ENCODE measurements around the gene URGCP.

Gene URGCP

GRCh38 chr7:43856316-43856715, 50.1 kb downstream of the URGCP start:
- no peak for TF ChIP-seq POLR2A (IDR thresholded peaks at IDR 0.05; ENCODE audit: extremely low read depth, insufficient read length)
- no peak for TF ChIP-seq MYC (IDR thresholded peaks at IDR 0.05; ENCODE audit: low read depth, low read length)
- TF ChIP-seq MAX (IDR thresholded peaks at IDR 0.05; ENCODE audit: low read depth, low read length): no peak
- TF ChIP-seq, protein P1, sequence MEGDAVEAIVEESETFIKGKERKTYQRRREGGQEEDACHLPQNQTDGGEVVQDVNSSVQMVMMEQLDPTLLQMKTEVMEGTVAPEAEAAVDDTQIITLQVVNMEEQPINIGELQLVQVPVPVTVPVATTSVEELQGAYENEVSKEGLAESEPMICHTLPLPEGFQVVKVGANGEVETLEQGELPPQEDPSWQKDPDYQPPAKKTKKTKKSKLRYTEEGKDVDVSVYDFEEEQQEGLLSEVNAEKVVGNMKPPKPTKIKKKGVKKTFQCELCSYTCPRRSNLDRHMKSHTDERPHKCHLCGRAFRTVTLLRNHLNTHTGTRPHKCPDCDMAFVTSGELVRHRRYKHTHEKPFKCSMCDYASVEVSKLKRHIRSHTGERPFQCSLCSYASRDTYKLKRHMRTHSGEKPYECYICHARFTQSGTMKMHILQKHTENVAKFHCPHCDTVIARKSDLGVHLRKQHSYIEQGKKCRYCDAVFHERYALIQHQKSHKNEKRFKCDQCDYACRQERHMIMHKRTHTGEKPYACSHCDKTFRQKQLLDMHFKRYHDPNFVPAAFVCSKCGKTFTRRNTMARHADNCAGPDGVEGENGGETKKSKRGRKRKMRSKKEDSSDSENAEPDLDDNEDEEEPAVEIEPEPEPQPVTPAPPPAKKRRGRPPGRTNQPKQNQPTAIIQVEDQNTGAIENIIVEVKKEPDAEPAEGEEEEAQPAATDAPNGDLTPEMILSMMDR (IDR thresholded peaks at IDR 0.05; ENCODE audit: low read depth, low read length): no peak
- DNase-seq (ENCODE audit: low read depth): no peak
- H3K4me3 ChIP-seq (ENCODE audit: low read depth, low read length): no peak overlapping the region

DNA sequence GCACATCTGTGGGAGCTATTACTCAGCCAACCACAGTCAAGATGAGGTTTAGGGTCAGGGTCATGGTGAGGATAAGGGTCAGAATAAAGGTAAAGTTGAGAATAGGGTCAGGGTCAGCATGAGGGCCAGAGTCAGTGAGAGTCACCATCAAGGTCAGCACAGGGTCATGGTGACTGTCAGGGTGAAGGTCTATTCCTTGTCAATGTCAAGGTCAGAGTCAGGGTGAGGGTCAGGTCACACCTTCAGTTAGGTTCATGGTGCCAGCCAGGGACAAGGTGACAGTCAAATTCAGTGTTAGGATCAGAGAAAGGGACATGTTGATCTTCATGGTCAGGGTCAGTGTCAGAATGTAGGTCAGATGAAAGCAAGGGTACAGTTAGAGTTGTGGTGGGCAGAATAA, 51.2 kb downstream of the URGCP start:
- no peak for TF ChIP-seq MYC (IDR thresholded peaks at IDR 0.05; ENCODE audit: low read depth, low read length)
- TF ChIP-seq POLR2A (IDR thresholded peaks at IDR 0.05; ENCODE audit: extremely low read depth, insufficient read length): no peak
- no peak for TF ChIP-seq MAX (IDR thresholded peaks at IDR 0.05; ENCODE audit: low read depth, low read length)
- TF ChIP-seq, protein P1 (IDR thresholded peaks at IDR 0.05; ENCODE audit: low read depth, low read length): no peak
- no peak overlapping the region for H3K4me3 ChIP-seq (ENCODE audit: low read depth, low read length)
- DNase-seq (ENCODE audit: low read depth): no peak

- DNase-seq (ENCODE audit: low read depth): no peak
- H3K4me3 ChIP-seq (ENCODE audit: low read depth, low read length): no peak overlapping the region
- TF ChIP-seq MAX (IDR thresholded peaks at IDR 0.05; ENCODE audit: low read depth, low read length): no peak
Measured at GRCh38 chr7:43851805-43852204, 54.6 kb downstream of the URGCP start.

DNA sequence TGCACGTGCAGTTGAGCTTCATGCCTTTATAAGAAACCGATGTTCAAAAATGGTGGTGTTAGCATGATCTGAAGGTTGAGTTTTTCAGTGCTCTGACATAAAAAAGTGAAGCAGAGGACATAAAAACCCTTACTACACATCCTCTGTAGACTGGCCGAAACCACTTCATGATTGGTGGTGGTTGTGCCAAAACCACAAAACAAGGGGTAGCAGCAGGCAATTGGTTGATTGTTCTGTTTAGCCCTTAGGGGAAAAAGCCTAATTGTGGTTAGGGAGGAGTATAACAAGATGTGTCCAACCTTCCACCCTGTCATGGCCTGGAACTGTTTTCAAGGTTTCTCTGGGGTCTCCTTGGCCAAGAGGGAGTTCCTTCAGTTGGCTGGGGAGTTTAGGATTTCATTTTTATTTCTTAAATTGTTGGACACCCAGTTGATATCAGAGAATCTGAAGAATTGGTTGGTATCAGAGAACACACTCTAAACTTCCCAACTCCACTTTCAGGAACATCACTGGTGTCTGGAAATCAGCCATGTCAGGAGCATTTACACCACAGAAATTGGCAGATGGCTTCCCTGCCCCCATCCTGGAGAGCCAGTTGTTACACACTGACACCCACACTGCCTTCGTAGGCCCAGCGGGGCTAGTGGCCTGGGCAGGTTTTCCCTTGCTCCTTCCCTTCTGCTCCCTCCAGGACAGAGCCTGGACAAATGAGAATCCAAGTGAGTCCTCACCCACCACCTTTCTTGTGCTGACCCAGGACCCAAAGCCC, 55.9 kb downstream of the URGCP start:
- TF ChIP-seq POLR2A (IDR thresholded peaks at IDR 0.05; ENCODE audit: extremely low read depth, insufficient read length) (no peak), MAX (IDR thresholded peaks at IDR 0.05; ENCODE audit: low read depth, low read length) (0 out of 2 replicates have a peak, but pooled peaks have one; percentile 2)
- no peak overlapping the region for H3K4me3 ChIP-seq (ENCODE audit: low read depth, low read length)
- peak; percentile 90 for DNase-seq (ENCODE audit: low read depth)

GRCh38 chr7:43849047-43849446, 57.3 kb downstream of the URGCP start:
- TF ChIP-seq, protein P1 (IDR thresholded peaks at IDR 0.05; ENCODE audit: low read depth, low read length): no peak
- TF ChIP-seq MYC (IDR thresholded peaks at IDR 0.05; ENCODE audit: low read depth, low read length): no peak
- TF ChIP-seq POLR2A (IDR thresholded peaks at IDR 0.05; ENCODE audit: extremely low read depth, insufficient read length): no peak
- TF ChIP-seq MAX (IDR thresholded peaks at IDR 0.05; ENCODE audit: low read depth, low read length): no peak
- no peak for DNase-seq (ENCODE audit: low read depth)

GRCh38 chr7:43847496-43847895, 58.9 kb downstream of the URGCP start:
- peak; percentile 29 for DNase-seq (ENCODE audit: low read depth)
- H3K4me3 ChIP-seq (ENCODE audit: low read depth, low read length): no peak overlapping the region
- TF ChIP-seq, protein P1 (IDR thresholded peaks at IDR 0.05; ENCODE audit: low read depth, low read length): no peak
- TF ChIP-seq MYC (IDR thresholded peaks at IDR 0.05; ENCODE audit: low read depth, low read length) (no peak), POLR2A (IDR thresholded peaks at IDR 0.05; ENCODE audit: extremely low read depth, insufficient read length) (no peak), MAX (IDR thresholded peaks at IDR 0.05; ENCODE audit: low read depth, low read length) (no peak)

More at GRCh38 chr7:43849047-43849446, 57.3 kb downstream of the URGCP start:
- H3K4me3 ChIP-seq (ENCODE audit: low read depth, low read length): no peak overlapping the region

Measured in NB4 (cell line).